GM19463 (cell line): ENCODE results near the gene MAPK10.
A peak's percentile ranks its signal among the peaks of the same experiment; 100 is the strongest.

ENCODE experiments used
- ATAC-seq: cut with Tn5 transposase; IDR thresholded peaks from one replicate; pipeline ENCODE4 v1.9.1; 2021; ENCODE audit warnings: mild to moderate bottlenecking, moderate library complexity; ENCODE audit not compliant: unreplicated experiment

Gene MAPK10

DNA sequence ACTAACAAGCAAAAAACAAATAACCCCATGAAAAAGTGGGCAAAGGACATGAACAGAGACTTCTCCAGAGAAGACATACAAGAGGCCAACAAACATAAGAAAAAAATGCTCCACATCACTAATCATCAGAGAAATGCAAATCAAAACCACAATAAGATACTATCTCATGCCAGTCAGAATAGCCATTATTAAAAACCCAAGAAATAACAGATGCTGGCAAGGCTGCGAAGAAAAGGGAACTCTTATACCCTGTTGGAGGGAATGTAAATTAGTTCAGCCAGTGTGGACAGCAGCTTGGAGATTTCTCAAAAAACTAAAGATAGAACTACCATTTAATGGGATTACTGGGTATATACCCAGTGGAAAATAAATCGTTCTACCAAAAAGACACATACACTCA lies 79.6 kb downstream of the MAPK10 start:
- ATAC-seq, result no peak

DNA sequence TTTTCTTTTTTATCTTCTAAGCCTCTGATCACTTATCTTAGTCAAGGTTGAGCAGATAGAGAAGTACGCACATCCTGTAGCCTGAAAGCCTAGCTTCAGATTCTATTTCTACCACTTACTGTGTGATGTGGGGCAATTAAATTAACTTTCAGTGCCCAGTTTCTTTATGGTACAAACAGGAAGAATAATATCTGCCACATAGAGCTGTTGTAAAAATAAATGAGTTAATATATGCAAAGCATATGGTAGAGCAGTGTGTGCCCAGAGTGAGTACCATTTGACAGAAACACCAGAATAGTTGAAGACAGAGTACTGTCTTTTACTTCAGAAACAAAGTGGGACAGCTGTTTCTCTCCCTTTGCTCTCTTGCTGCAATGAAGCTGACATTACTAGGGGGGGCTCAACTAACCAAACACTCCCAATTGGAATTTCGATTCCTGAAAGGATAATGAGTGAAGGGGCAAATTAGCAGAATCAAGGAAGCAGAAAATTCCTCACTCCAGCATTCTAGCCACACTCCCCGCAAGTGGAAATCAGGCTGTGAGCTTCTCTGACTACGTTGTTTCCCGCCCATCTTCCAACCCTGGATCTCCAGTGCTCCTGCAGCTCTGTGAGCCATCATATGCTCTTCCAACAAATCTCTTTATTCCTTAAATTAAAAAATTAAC lies 80.4 kb downstream of the MAPK10 start:
- ATAC-seq, result no peak

DNA sequence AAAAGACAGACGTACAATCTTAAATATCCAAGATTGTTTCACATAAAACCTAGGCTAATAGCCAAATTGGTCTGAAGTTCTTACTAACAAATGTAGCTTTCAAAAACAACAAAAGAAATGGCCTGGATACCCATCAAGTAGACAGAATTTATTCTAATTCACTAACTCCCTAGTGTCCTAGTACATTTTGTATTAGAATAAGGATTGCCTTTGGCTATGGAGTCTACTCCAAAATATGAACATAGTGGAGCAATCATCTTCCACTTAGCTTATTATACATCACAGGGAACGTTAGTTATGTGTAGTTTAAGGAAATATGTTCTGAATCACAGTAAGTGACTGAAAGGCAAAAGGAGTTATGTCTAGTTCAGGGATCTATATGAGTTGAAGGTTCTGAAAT lies 81.7 kb downstream of the MAPK10 start:
- ATAC-seq, result no peak

- no peak for ATAC-seq
These were observed 85.2 kb downstream of the MAPK10 start for GRCh38 chr4:86274642-86275041.

GRCh38 chr4:86272669-86273068 lies 87.2 kb downstream of the MAPK10 start:
- ATAC-seq, result no peak

DNA sequence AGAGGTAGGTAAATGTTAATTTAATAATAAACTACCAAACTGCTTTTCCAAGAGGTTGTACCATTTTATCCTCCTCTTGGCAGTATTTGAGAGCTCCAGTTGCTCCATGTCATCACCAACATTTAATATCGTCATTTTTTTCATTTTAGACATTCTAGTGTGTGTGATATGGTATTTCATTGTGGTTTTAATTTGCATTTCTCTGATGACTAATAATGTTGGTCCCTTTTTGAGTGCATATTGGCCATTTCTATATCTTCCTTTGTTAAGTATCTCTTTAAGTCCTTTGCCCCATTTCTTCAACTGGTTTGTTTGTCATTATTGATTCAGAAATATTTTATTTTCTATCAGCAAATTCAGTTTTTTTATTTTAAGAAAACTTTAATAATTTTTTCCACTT lies 88.8 kb downstream of the MAPK10 start:
- no peak for ATAC-seq

GRCh38 chr4:86269354-86269753 lies 90.5 kb downstream of the MAPK10 start:
- ATAC-seq, result no peak

GRCh38 chr4:86264241-86264640 lies 95.6 kb downstream of the MAPK10 start:
- no peak for ATAC-seq

DNA sequence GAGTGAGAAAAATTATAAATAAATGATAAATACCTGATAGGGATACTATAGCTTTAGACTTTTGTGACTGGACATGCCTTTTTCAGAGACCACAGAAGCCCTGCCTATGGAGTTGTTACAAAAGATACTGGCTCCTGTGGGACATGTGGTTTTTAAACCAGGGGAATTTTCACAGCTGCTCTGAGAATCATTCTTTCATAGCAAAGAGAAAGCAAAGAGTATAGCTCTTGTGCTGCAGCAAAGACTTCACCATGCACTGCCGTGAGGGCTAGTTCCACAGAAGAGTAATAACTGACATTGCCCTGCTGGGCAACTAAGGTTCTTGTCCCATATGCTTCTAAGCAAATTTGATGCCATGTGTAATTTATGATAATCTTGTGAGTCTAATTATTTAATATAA lies 98.2 kb downstream of the MAPK10 start:
- ATAC-seq, result no peak

GRCh38 chr4:86256086-86256485 lies 103.8 kb downstream of the MAPK10 start:
- ATAC-seq, result no peak

DNA sequence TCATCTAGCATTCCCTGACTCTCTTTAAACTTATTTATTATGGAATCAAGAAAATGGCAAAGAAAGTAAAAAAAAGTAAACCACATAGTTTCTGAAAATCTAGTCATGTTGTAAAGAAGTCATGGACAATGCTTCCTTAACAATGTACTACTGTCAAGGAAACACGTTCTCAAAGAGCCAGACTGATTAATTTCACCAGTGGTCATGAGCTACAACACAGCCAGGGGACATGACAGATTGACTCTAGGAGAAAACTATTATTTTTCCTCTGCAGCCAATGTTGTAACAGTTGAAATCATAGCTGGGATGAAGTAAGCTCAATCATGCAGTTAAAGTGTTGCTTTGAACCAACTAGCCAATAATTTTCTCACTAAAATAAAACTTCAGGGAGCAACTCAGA lies 109.2 kb downstream of the MAPK10 start:
- ATAC-seq, result no peak

- ATAC-seq, result no peak
These were observed 109.8 kb downstream of the MAPK10 start for GRCh38 chr4:86250006-86250405.

- no peak for ATAC-seq
These were observed 110.8 kb downstream of the MAPK10 start for GRCh38 chr4:86249074-86249473.

GRCh38 chr4:86247906-86248305 lies 111.9 kb downstream of the MAPK10 start:
- no peak for ATAC-seq

DNA sequence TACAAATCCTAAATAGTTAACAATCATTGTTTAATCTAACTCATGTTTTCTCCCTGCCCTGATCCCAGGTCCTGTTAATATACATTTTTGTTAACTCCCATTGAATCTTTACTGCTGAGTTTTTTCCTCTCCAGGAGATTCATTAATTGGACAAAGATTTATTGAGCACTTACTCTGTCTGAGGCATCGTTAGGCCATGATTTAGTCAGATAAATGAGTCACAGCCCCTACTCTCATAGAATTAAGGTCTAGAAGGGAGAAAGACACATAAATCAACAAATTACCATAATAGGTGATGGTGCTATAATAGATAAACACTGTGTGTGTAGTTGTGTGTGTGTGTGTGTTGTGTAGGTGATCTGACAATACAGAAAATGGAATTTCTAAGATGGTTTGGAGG lies 112.5 kb downstream of the MAPK10 start:
- no peak for ATAC-seq

GRCh38 chr4:86243750-86244149 lies 116.1 kb downstream of the MAPK10 start:
- ATAC-seq, result peak; percentile 65

- no peak for ATAC-seq
These were observed 117.2 kb downstream of the MAPK10 start for GRCh38 chr4:86242677-86243076.

DNA sequence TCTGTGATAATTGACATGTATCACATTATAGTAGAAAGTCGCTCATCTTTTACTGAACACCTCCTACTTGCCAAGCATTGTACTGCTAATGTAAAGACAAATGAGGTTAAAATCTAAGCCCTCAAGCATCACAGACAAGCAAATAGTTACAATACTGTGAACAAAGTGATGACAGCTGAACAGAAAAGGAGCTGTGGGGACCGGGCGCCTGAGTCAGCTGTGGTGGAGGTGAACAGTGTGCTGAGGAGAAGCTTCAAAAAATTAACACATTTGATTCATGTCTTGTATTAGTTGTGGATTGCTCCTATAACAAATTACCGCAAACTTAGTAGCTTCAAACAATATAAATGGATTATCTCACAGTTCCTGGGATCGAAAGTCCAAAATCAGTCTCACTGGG lies 124.3 kb downstream of the MAPK10 start:
- ATAC-seq, result no peak

DNA sequence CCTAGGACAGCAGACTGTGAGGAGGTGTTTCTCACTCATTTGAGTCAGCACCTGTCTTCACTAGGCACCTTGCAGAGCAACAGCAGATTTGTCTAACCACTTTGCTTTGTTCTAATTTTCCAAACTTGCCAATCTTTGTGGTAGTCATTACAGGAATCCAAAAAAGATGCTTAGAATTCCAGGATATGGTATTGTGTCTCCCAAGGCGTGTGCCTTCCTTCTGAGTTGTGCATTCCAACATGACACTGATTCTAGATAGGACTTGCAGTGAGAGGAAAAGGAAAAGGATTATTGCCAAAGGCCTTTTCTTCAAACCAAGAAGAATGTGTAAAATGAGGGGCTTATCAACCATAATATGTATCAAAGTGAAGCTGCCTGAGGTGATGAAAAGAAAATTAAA lies 126.2 kb downstream of the MAPK10 start:
- ATAC-seq, result no peak

DNA sequence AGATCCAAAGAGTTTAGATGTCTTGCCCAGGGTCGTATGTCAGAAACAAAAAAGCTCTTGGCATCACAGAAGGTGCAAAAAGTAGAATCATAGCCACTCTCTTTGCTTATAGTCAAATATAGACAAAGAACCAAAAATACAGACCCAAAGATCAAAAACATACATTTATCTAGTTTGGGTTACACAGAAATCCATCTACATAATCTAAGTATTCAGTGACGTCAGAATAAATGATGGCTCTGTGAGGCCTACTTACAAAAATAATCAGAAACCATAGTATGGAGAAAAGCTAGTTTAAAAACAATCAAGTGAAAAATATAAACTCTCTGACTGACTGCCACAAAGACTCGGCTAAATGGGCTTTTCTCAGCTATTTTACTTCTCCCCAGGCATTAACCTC lies 126.8 kb downstream of the MAPK10 start:
- ATAC-seq, result no peak

GRCh38 chr4:86223472-86223871 lies 136.4 kb downstream of the MAPK10 start:
- ATAC-seq, result peak; percentile 89

- no peak for ATAC-seq
These were observed 138.9 kb downstream of the MAPK10 start for GRCh38 chr4:86221002-86221401.

- ATAC-seq, result no peak
These were observed 139.7 kb downstream of the MAPK10 start for GRCh38 chr4:86220121-86220520.
